ENCODE data around the gene CTAGE8.
"Not testable (repeated sequence)": the region's sequence is repeated elsewhere in the genome, so short reads cannot be mapped to it uniquely, and the experiment has no call there.

- TF ChIP-seq, protein P1, sequence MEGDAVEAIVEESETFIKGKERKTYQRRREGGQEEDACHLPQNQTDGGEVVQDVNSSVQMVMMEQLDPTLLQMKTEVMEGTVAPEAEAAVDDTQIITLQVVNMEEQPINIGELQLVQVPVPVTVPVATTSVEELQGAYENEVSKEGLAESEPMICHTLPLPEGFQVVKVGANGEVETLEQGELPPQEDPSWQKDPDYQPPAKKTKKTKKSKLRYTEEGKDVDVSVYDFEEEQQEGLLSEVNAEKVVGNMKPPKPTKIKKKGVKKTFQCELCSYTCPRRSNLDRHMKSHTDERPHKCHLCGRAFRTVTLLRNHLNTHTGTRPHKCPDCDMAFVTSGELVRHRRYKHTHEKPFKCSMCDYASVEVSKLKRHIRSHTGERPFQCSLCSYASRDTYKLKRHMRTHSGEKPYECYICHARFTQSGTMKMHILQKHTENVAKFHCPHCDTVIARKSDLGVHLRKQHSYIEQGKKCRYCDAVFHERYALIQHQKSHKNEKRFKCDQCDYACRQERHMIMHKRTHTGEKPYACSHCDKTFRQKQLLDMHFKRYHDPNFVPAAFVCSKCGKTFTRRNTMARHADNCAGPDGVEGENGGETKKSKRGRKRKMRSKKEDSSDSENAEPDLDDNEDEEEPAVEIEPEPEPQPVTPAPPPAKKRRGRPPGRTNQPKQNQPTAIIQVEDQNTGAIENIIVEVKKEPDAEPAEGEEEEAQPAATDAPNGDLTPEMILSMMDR (conservative IDR thresholded peaks at IDR 0.05), result not testable (repeated sequence)
- not testable (repeated sequence) for TF ChIP-seq ZFX (IDR thresholded peaks at IDR 0.05)
Measured at GRCh38 chr7:144309702-144310101, 40.6 kb upstream of the CTAGE8 start.
